GM12878 (cell line): ENCODE data around the gene ECHDC1. TPM values are rescaled to one million over a fixed set of nuclear protein-coding genes. Genes with fewer than 3 reads are reported as not detected.

Experiments used
- BACH1 ChIP-seq: fragments of 450-650 bp; IDR thresholded peaks from 2 replicates; pipeline ENCODE4 v1.6.1; 2017; ENCODE audit warnings: mild to moderate bottlenecking, borderline replicate concordance
- BCL11A ChIP-seq: IDR thresholded peaks from 2 replicates; pipeline ENCODE4 v1.6.1; 2011; ENCODE audit warnings: low read depth, low read length
- BHLHE40 ChIP-seq, 2 experiments: fragments of 450-650 bp in 1 of 2; IDR thresholded peaks; 2 replicates each; pipeline ENCODE4 v1.6.1; 2011 to 2017; ENCODE audit warnings: low read depth in 2 of 2, borderline replicate concordance in 1 of 2, improper control_type of control experiment in 1 of 2, low read length in 1 of 2, mild to moderate bottlenecking in 1 of 2
- CBX5 ChIP-seq: sonication (generic); IDR thresholded peaks from 2 replicates; pipeline ENCODE4 v1.6.1; 2016; ENCODE audit warnings: low read depth, moderate library complexity, mild to moderate bottlenecking, inconsistent platforms
- EGR1 ChIP-seq, 2 experiments: IDR thresholded peaks; 1 replicate in 1 of 2; 2 replicates in 1 of 2; pipeline ENCODE4 v1.6.1; 2011 to 2012; ENCODE audit warnings: low read depth in 2 of 2, low read length in 2 of 2, borderline replicate concordance in 1 of 2, mild to moderate bottlenecking in 1 of 2, moderate library complexity in 1 of 2
- ESRRA ChIP-seq: IDR thresholded peaks from 2 replicates; pipeline ENCODE4 v1.6.1; 2012; ENCODE audit warnings: mild to moderate bottlenecking, low read length, improper control_type of control experiment
- IKZF1 ChIP-seq: fragments of 450-650 bp; conservative IDR thresholded peaks from 2 replicates; pipeline ENCODE4 v1.6.1; 2017; ENCODE audit warnings: antibody characterized with exemption, mild to moderate bottlenecking
- IRF4 ChIP-seq: IDR thresholded peaks from 2 replicates; pipeline ENCODE4 v1.6.1; 2011; ENCODE audit warnings: low read depth, low read length
- NFIC ChIP-seq: IDR thresholded peaks from 2 replicates; pipeline ENCODE4 v1.6.1; 2012; ENCODE audit warnings: low read depth, mild to moderate bottlenecking, inconsistent platforms, low read length, moderate library complexity
- POLR2A ChIP-seq: IDR thresholded peaks from 2 replicates; pipeline ENCODE4 v1.6.1; 2011; ENCODE audit warnings: low read depth, mild to moderate bottlenecking, low read length
- POU2F2 ChIP-seq: IDR thresholded peaks from 3 replicates; pipeline ENCODE4 v1.6.1; 2011; ENCODE audit warnings: low read depth, mild to moderate bottlenecking, low read length, borderline replicate concordance
- RAD21 ChIP-seq: IDR thresholded peaks from 2 replicates; pipeline ENCODE4 v1.6.1; 2011; ENCODE audit warnings: mild to moderate bottlenecking, low read depth, low read length, moderate library complexity; ENCODE audit not compliant: insufficient read depth
- RBBP5 ChIP-seq: fragments of 200-600 bp; sonication (generic); conservative IDR thresholded peaks from 2 replicates; pipeline ENCODE4 v1.6.1; 2016
- RFX5 ChIP-seq: IDR thresholded peaks from 2 replicates; pipeline ENCODE4 v1.6.1; 2011; ENCODE audit warnings: low read depth, low read length, improper control_type of control experiment
- SP1 ChIP-seq: IDR thresholded peaks from one replicate; pipeline ENCODE4 v1.6.1; 2011; ENCODE audit warnings: low read depth, low read length
- STAT1 ChIP-seq: fragments of 450-650 bp; conservative IDR thresholded peaks from 2 replicates; pipeline ENCODE4 v1.6.1; 2014; ENCODE audit warnings: antibody characterized with exemption, mild to moderate bottlenecking
- TCF12 ChIP-seq: IDR thresholded peaks from 2 replicates; pipeline ENCODE4 v1.6.1; 2011; ENCODE audit warnings: low read depth, mild to moderate bottlenecking, low read length
- TCF7 ChIP-seq: IDR thresholded peaks from 2 replicates; pipeline ENCODE4 v1.6.1; 2014; ENCODE audit warnings: antibody characterized with exemption, borderline replicate concordance
- YBX1 ChIP-seq: fragments of 450-650 bp; IDR thresholded peaks from 2 replicates; pipeline ENCODE4 v1.6.1; 2016; ENCODE audit warnings: antibody characterized with exemption
- ZNF207 ChIP-seq: fragments of 450-650 bp; IDR thresholded peaks from 2 replicates; pipeline ENCODE4 v1.6.1; 2014; ENCODE audit warnings: antibody characterized with exemption, mild to moderate bottlenecking, borderline replicate concordance
- ZNF384 ChIP-seq: IDR thresholded peaks from 2 replicates; pipeline ENCODE4 v1.6.1; 2012; ENCODE audit warnings: low read depth, mild to moderate bottlenecking, low read length, improper control_type of control experiment, borderline replicate concordance
- polyA plus RNA-seq, 11 experiments: library from polyadenylated mRNA; depleted of rRNA in 4 of 11; unstranded in 6 of 11; stranded (reverse) in 5 of 11; fragments of >200 nt; fragmentation: Nextera tagmentation in 4 of 11; fragmentation: Illumina TruSeq in 1 of 11; extraction: Ambion mirVana in 4 of 11; extraction: Trizol in 1 of 11; gene quantifications; 1 replicate in 1 of 11; 2 replicates in 10 of 11; pipeline versions ENCODE4 v1.2.1 to v1.2.3, GENCODE V29; 2011 to 2016; ENCODE audit warnings: inconsistent platforms in 2 of 11, missing spikeins in 2 of 11, low read depth in 1 of 11
- total RNA-seq, 4 experiments: library from RNA; depleted of rRNA in 3 of 4; stranded (reverse); fragments of >200 nt in 3 of 4; fragmentation: Illumina TruSeq in 1 of 4; extraction: Trizol in 1 of 4; gene quantifications; 2 replicates each; pipeline versions ENCODE4 v1.2.1 to v1.2.3, GENCODE V29; 2013 to 2021
- TF ChIP-seq, protein P1 (sequence below): fragments of 450-650 bp; formaldehyde crosslinking; IDR thresholded peaks from 2 replicates; pipeline ENCODE4 v1.5.0; 2022; ENCODE audit warnings: mild to moderate bottlenecking, missing genetic modification characterization
- TF ChIP-seq, protein P2 (sequence below): fragments of 450-650 bp; IDR thresholded peaks from 2 replicates; pipeline ENCODE4 v1.6.1; 2017; ENCODE audit warnings: mild to moderate bottlenecking, moderate library complexity
- TF ChIP-seq, protein P3 (sequence below): IDR thresholded peaks from 2 replicates; pipeline ENCODE4 v1.6.1; 2012; ENCODE audit warnings: low read depth, low read length, improper control_type of control experiment

Gene ECHDC1
- total and polyA plus RNA-seq, 10 of the 15 experiments (the other 5 are each of a cell fraction or from before 2014, with no cell fraction given), result 46.2 to 111 (median 70.7) TPM

DNA sequence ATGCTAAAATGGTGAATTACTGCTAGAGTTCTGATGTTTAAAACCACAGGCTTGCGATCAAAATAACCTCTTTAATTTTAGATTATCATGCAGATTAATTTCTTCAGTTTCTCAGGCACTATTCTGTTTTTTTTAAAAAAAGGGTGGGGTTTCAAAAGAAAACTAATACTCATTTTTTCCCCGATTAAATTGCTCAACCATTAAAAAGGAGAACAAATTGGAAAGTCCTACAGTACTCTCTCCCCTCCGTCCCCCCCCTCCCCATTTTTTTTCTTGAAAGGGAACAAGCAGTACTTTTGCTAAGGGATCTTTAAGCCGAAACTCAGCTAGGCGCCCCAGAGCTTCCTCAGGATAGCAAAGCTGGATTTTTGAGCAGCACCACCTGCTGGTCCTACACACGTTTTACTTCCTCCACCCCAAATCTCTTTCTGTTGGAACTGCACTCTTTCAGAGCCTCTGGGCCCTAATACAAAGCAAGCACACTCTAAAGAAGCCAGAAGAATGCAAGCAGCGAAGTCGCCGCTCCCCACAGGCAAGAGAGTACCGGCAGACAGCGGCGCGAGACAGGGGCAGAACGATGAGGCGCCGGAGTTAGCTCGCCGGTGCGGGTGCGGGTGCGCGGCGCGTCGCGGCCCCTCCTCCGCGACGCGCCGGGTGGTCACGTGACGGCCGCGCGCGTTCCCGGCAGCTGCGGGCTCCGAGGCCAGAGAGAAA lies 77.1 kb downstream of the ECHDC1 start, which contains the start of gene RNF146 (continued):
- TF ChIP-seq, protein P1, sequence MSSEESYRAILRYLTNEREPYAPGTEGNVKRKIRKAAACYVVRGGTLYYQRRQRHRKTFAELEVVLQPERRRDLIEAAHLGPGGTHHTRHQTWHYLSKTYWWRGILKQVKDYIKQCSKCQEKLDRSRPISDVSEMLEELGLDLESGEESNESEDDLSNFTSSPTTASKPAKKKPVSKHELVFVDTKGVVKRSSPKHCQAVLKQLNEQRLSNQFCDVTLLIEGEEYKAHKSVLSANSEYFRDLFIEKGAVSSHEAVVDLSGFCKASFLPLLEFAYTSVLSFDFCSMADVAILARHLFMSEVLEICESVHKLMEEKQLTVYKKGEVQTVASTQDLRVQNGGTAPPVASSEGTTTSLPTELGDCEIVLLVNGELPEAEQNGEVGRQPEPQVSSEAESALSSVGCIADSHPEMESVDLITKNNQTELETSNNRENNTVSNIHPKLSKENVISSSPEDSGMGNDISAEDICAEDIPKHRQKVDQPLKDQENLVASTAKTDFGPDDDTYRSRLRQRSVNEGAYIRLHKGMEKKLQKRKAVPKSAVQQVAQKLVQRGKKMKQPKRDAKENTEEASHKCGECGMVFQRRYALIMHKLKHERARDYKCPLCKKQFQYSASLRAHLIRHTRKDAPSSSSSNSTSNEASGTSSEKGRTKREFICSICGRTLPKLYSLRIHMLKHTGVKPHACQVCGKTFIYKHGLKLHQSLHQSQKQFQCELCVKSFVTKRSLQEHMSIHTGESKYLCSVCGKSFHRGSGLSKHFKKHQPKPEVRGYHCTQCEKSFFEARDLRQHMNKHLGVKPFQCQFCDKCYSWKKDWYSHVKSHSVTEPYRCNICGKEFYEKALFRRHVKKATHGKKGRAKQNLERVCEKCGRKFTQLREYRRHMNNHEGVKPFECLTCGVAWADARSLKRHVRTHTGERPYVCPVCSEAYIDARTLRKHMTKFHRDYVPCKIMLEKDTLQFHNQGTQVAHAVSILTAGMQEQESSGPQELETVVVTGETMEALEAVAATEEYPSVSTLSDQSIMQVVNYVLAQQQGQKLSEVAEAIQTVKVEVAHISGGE (CRISPR knock-in tag), result peak; percentile 42; the same call in 1 of the 2 replicates
- TF ChIP-seq ESRRA (no peak), NFIC (no peak), POU2F2 (peak; percentile 49; the same call in 1 of the 3 replicates), TCF12 (peak; percentile 30; the same call in 1 of the 2 replicates), IRF4 (no peak), POLR2A (no peak), ZNF384 (no peak), STAT1 (peak; percentile 84; the same call in 1 of the 2 replicates), BHLHE40 (IDR thresholded peaks at IDR 0.05; ENCODE audit: borderline replicate concordance in 1 of 2, low read depth in 2 of 2, low read length in 1 of 2) (peak; percentile 82 to 97; a peak in 3 of 4 replicates), ZNF207 (no peak), BACH1 (peak; percentile 58), IKZF1 (peak; percentile 58), CBX5 (peak; percentile 71; the same call in 1 of the 2 replicates), EGR1 (IDR thresholded peaks at IDR 0.05; ENCODE audit: borderline replicate concordance in 1 of 2, low read depth in 2 of 2, low read length in 2 of 2) (peak in 1 of 2 experiments; percentile 27; a peak in 1 of 3 replicates), SP1 (no peak), RBBP5 (no peak), TCF7 (no peak), BCL11A (no peak), YBX1 (no peak), RAD21 (peak; percentile 46; the same call in 1 of the 2 replicates), RFX5 (no peak)
- TF ChIP-seq, protein P2, sequence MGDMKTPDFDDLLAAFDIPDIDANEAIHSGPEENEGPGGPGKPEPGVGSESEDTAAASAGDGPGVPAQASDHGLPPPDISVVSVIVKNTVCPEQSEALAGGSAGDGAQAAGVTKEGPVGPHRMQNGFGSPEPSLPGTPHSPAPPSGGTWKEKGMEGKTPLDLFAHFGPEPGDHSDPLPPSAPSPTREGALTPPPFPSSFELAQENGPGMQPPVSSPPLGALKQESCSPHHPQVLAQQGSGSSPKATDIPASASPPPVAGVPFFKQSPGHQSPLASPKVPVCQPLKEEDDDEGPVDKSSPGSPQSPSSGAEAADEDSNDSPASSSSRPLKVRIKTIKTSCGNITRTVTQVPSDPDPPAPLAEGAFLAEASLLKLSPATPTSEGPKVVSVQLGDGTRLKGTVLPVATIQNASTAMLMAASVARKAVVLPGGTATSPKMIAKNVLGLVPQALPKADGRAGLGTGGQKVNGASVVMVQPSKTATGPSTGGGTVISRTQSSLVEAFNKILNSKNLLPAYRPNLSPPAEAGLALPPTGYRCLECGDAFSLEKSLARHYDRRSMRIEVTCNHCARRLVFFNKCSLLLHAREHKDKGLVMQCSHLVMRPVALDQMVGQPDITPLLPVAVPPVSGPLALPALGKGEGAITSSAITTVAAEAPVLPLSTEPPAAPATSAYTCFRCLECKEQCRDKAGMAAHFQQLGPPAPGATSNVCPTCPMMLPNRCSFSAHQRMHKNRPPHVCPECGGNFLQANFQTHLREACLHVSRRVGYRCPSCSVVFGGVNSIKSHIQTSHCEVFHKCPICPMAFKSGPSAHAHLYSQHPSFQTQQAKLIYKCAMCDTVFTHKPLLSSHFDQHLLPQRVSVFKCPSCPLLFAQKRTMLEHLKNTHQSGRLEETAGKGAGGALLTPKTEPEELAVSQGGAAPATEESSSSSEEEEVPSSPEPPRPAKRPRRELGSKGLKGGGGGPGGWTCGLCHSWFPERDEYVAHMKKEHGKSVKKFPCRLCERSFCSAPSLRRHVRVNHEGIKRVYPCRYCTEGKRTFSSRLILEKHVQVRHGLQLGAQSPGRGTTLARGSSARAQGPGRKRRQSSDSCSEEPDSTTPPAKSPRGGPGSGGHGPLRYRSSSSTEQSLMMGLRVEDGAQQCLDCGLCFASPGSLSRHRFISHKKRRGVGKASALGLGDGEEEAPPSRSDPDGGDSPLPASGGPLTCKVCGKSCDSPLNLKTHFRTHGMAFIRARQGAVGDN, result peak; percentile 54; the same call in 1 of the 2 replicates
- TF ChIP-seq, protein P3, sequence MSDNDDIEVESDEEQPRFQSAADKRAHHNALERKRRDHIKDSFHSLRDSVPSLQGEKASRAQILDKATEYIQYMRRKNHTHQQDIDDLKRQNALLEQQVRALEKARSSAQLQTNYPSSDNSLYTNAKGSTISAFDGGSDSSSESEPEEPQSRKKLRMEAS, result peak; percentile 73
